ENCODE results near the gene PHF19.

PHF19 gene

GRCh38 chr9:120829650-120830049 is 47.3 kb downstream of the PHF19 start:
- no peak overlapping the region for H3K27ac Mint-ChIP-seq
- no peaks in the 10 kb centered on the region for H3K27me3 Mint-ChIP-seq (ENCODE audit: low read depth)
- no peaks in the 10 kb centered on the region for H3K9me3 Mint-ChIP-seq
- peaks cover 9% of the 10 kb centered on the region for H3K4me1 Mint-ChIP-seq (ENCODE audit: low read depth)
- no peak overlapping the region for H3K4me3 Mint-ChIP-seq
- H3K36me3 Mint-ChIP-seq (ENCODE audit: low read depth), result peaks cover 49% of the 10 kb centered on the region

- H3K27me3 Mint-ChIP-seq (ENCODE audit: low read depth), result no peaks in the 10 kb centered on the region
- no peak overlapping the region for H3K27ac Mint-ChIP-seq
- H3K4me1 Mint-ChIP-seq (ENCODE audit: low read depth), result peaks cover 1% of the 10 kb centered on the region
- H3K36me3 Mint-ChIP-seq (ENCODE audit: low read depth), result peaks cover 55% of the 10 kb centered on the region
- no peak overlapping the region for H3K4me3 Mint-ChIP-seq
- no peaks in the 10 kb centered on the region for H3K9me3 Mint-ChIP-seq
Observed at GRCh38 chr9:120820095-120820494, 56.9 kb downstream of the PHF19 start.

GRCh38 chr9:120818595-120818994 is 58.4 kb downstream of the PHF19 start:
- Mint-ChIP-seq H3K4me1 (ENCODE audit: low read depth) (no peaks in the 10 kb centered on the region), H3K9me3 (no peaks in the 10 kb centered on the region), H3K27me3 (ENCODE audit: low read depth) (no peaks in the 10 kb centered on the region), H3K36me3 (ENCODE audit: low read depth) (peaks cover 48% of the 10 kb centered on the region), H3K27ac (no peak overlapping the region), H3K4me3 (no peak overlapping the region)

GRCh38 chr9:120815075-120815474 is 61.9 kb downstream of the PHF19 start:
- Mint-ChIP-seq H3K36me3 (ENCODE audit: low read depth) (peaks cover 37% of the 10 kb centered on the region), H3K27ac (no peak overlapping the region), H3K4me3 (no peak overlapping the region), H3K27me3 (ENCODE audit: low read depth) (no peaks in the 10 kb centered on the region), H3K4me1 (ENCODE audit: low read depth) (no peaks in the 10 kb centered on the region), H3K9me3 (peaks cover 2% of the 10 kb centered on the region)

GRCh38 chr9:120808931-120809330 is 68.1 kb downstream of the PHF19 start:
- Mint-ChIP-seq H3K36me3 (ENCODE audit: low read depth) (peaks cover 23% of the 10 kb centered on the region), H3K9me3 (peaks cover 47% of the 10 kb centered on the region), H3K4me1 (ENCODE audit: low read depth) (no peaks in the 10 kb centered on the region), H3K27me3 (ENCODE audit: low read depth) (no peaks in the 10 kb centered on the region), H3K4me3 (no peak overlapping the region), H3K27ac (no peak overlapping the region)

GRCh38 chr9:120807607-120808379 is 69.2 kb downstream of the PHF19 start:
- H3K27me3 Mint-ChIP-seq (ENCODE audit: low read depth), result no peaks in the 10 kb centered on the region
- peaks cover 47% of the 10 kb centered on the region for H3K9me3 Mint-ChIP-seq
- no peak overlapping the region for H3K27ac Mint-ChIP-seq
- no peak overlapping the region for H3K4me3 Mint-ChIP-seq
- H3K4me1 Mint-ChIP-seq (ENCODE audit: low read depth), result no peaks in the 10 kb centered on the region
- peaks cover 20% of the 10 kb centered on the region for H3K36me3 Mint-ChIP-seq (ENCODE audit: low read depth)
